Keratinocyte (primary cell): ENCODE data around the gene CD101. TPM values are rescaled to one million over a fixed set of nuclear protein-coding genes. Genes with fewer than 3 reads are reported as not detected.

ENCODE experiments used
- DNase-seq: peaks from one replicate; pipeline ENCODE4 v3.0.0-alpha.2; 2011; ENCODE audit warnings: low read depth, missing footprints, low spot score
- FAIRE-seq: peaks from 2 replicates; lab custom pipeline; 2011; peaks lifted over from hg19 to GRCh38; lab: Jason Lieb, UNC
- H2AFZ ChIP-seq: 2 replicates; pipeline ENCODE4 v1.6.0; 2012; ENCODE audit warnings: low read length, control low read depth, inconsistent platforms; ENCODE audit not compliant: control insufficient read depth
- H3K27ac ChIP-seq: 2 replicates; pipeline ENCODE4 v1.5.1; 2011; ENCODE audit warnings: low read length; ENCODE audit not compliant: control insufficient read depth, insufficient read depth
- H3K27me3 ChIP-seq: 3 replicates; pipeline ENCODE4 v1.6.0; 2011; ENCODE audit warnings: low read length; ENCODE audit not compliant: control insufficient read depth, insufficient read depth; ENCODE audit errors: extremely low read depth
- H3K36me3 ChIP-seq, 2 experiments: 2 replicates in 1 of 2; 3 replicates in 1 of 2; pipeline ENCODE4 v1.5.1; 2011; ENCODE audit warnings: low read length in 2 of 2, mild to moderate bottlenecking in 1 of 2; ENCODE audit not compliant: control insufficient read depth in 2 of 2, insufficient read depth in 2 of 2; ENCODE audit errors: extremely low read depth in 1 of 2
- H3K4me1 ChIP-seq: 3 replicates; pipeline ENCODE4 v1.5.1; 2011; ENCODE audit warnings: low read length; ENCODE audit not compliant: control insufficient read depth, insufficient read depth; ENCODE audit errors: extremely low read depth
- H3K4me2 ChIP-seq: 3 replicates; pipeline ENCODE4 v1.6.0; 2011; ENCODE audit warnings: low read depth, low read length; ENCODE audit not compliant: control insufficient read depth, insufficient read depth; ENCODE audit errors: extremely low read depth
- H3K4me3 ChIP-seq, 3 experiments: fragments of 200-600 bp in 1 of 3; sonication (generic) in 1 of 3; 2 replicates in 2 of 3; 3 replicates in 1 of 3; pipeline ENCODE4 v1.5.1; 2011 to 2016; ENCODE audit warnings: low read length in 3 of 3, mild to moderate bottlenecking in 3 of 3, control low read depth in 2 of 3, inconsistent platforms in 1 of 3, low read depth in 1 of 3, mixed read lengths in 1 of 3, mixed run types in 1 of 3, moderate library complexity in 1 of 3; ENCODE audit not compliant: control insufficient read depth in 2 of 3, insufficient read depth in 2 of 3; ENCODE audit errors: extremely low read depth in 1 of 3
- H3K79me2 ChIP-seq: 2 replicates; pipeline ENCODE4 v1.6.0; 2012; ENCODE audit warnings: low read length; ENCODE audit not compliant: control insufficient read depth, insufficient read depth
- H3K9ac ChIP-seq: 3 replicates; pipeline ENCODE4 v1.6.0; 2011; ENCODE audit warnings: low read length; ENCODE audit not compliant: control insufficient read depth, insufficient read depth; ENCODE audit errors: extremely low read depth
- H3K9me1 ChIP-seq: 3 replicates; pipeline ENCODE4 v1.6.0; 2011; ENCODE audit warnings: low read length; ENCODE audit not compliant: control insufficient read depth, insufficient read depth; ENCODE audit errors: extremely low read depth
- H3K9me3 ChIP-seq: 2 replicates; pipeline ENCODE4 v1.5.1; 2012; ENCODE audit warnings: low read depth, low read length; ENCODE audit not compliant: control insufficient read depth
- H4K20me1 ChIP-seq: 3 replicates; pipeline ENCODE4 v1.6.0; 2011; ENCODE audit warnings: low read length; ENCODE audit not compliant: control insufficient read depth, insufficient read depth; ENCODE audit errors: extremely low read depth
- EZH2 ChIP-seq: IDR thresholded peaks from one replicate; pipeline ENCODE4 v1.6.1; 2012; ENCODE audit warnings: inconsistent platforms, mild to moderate bottlenecking, low read length, moderate library complexity
- dilution Hi-C: fragments of 300-500 bp; cut with MboI; formaldehyde crosslinking; loops from one replicate; pipeline ENCODE4 v1.7.0; 2020; ENCODE audit warnings: low sequenced_read_pairs; ENCODE audit not compliant: extremely low pct_ligation_motif_present
- polyA plus RNA-seq, 5 experiments: library from polyadenylated mRNA; depleted of rRNA in 3 of 5; stranded (reverse) in 3 of 5; stranded (forward) in 1 of 5; unstranded in 1 of 5; fragments of >200 nt; gene quantifications; 1 replicate in 1 of 5; 2 replicates in 3 of 5; 3 replicates in 1 of 5; pipeline versions ENCODE4 v1.2.1 to v1.2.3, GENCODE V29; 2011 to 2012; ENCODE audit warnings: missing spikeins in 2 of 5, low read depth in 1 of 5, low replicate concordance in 1 of 5
- TF ChIP-seq, protein P1 (sequence below), 3 experiments: IDR thresholded peaks in 1 of 3; conservative IDR thresholded peaks in 1 of 3; optimal IDR thresholded peaks in 1 of 3; 2 replicates in 2 of 3; 3 replicates in 1 of 3; pipeline versions ENCODE3 to v1.5.1; 2011; ENCODE audit warnings: low read length in 3 of 3, mild to moderate bottlenecking in 3 of 3, moderate library complexity in 2 of 3, control low read depth in 1 of 3, inconsistent platforms in 1 of 3; ENCODE audit not compliant: insufficient read depth in 2 of 3; ENCODE audit errors: extremely low read depth in 1 of 3

CD101 gene
- polyA plus RNA-seq, 1 donor (not counting 4 experiments of a cell fraction or from before 2014, with no cell fraction given) = 1.8 TPM

DNA sequence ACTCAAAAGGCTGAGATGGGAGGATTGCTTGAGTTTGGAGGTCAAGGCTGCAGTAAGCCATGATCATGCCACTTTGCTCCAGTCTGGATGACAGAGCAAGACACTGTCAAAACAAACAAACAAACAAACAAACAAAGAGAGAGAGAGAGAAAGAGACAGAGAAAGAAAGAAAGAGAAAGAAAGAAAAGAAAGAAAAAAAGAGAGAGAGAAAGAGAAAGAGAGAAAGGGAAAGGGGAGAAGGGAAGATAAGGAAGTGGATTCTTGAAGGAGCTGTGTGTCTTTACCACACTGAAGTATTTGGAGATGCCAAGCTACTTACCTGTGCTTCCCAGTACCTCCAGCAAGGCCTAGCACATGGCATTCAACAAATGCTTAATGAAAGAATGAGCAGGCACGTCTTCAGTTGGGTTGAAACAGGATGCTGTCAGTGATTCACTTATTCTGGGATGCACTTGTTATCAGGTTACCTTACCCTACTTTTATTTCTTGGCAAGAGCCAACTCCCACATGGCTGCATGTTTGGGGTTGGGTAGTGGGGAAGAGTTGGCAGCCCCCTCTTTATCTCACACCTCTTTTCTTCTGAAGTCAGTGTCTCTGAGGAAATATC lies 28.8 kb downstream of the CD101 start:
- Histone ChIP-seq H3K9me3 (no peaks in the 10 kb centered on the region), H3K4me2 (no peak overlapping the region), H3K9ac (no peak overlapping the region), H4K20me1 (no peaks in the 10 kb centered on the region), H3K79me2 (no peaks in the 10 kb centered on the region), H3K27me3 (no peaks in the 10 kb centered on the region), H2AFZ (no peak overlapping the region), H3K4me1 (no peaks in the 10 kb centered on the region), H3K4me3 (no peak overlapping the region), H3K9me1 (no peaks in the 10 kb centered on the region), H3K36me3 (peaks cover 3 to 5% of the 10 kb centered on the region in 2 experiments), H3K27ac (no peak overlapping the region)
- TF ChIP-seq, protein P1, sequence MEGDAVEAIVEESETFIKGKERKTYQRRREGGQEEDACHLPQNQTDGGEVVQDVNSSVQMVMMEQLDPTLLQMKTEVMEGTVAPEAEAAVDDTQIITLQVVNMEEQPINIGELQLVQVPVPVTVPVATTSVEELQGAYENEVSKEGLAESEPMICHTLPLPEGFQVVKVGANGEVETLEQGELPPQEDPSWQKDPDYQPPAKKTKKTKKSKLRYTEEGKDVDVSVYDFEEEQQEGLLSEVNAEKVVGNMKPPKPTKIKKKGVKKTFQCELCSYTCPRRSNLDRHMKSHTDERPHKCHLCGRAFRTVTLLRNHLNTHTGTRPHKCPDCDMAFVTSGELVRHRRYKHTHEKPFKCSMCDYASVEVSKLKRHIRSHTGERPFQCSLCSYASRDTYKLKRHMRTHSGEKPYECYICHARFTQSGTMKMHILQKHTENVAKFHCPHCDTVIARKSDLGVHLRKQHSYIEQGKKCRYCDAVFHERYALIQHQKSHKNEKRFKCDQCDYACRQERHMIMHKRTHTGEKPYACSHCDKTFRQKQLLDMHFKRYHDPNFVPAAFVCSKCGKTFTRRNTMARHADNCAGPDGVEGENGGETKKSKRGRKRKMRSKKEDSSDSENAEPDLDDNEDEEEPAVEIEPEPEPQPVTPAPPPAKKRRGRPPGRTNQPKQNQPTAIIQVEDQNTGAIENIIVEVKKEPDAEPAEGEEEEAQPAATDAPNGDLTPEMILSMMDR (optimal IDR thresholded peaks at IDR 0.05 in 1 of 3, IDR thresholded peaks at IDR 0.05 in 1 of 3, conservative IDR thresholded peaks at IDR 0.05 in 1 of 3; ENCODE audit: extremely low read depth in 1 of 3, insufficient read depth in 2 of 3, low read length in 3 of 3) = no peak
- TF ChIP-seq EZH2 = no peak
- no peak for FAIRE-seq
- dilution Hi-C loops = no loop called here
- no peak for DNase-seq

DNA sequence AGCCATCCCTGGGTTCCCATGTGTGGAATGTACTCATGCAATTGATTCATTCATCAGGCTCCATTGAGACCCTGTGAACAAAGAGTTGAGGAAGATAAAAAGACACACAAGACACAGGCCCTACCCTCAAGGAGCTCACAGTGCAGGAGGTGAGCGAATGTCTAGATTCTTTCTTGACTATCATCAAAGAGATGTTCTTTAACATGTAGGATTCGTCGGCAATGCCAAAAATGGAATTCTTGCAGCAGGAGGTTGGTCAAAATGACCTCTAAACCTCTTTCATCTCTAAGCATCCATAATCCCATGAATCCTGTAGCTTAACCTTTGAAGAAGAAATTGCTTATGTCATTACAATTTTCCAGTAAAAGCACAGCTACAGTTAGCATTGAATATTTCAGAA lies 30.7 kb downstream of the CD101 start:
- no peak for TF ChIP-seq EZH2
- TF ChIP-seq, protein P1 (optimal IDR thresholded peaks at IDR 0.05 in 1 of 3, IDR thresholded peaks at IDR 0.05 in 1 of 3, conservative IDR thresholded peaks at IDR 0.05 in 1 of 3; ENCODE audit: extremely low read depth in 1 of 3, insufficient read depth in 2 of 3, low read length in 3 of 3) = no peak
- dilution Hi-C loops = no loop called here
- no peak overlapping the region for H3K4me3 ChIP-seq
- H3K9ac ChIP-seq = no peak overlapping the region
- no peaks in the 10 kb centered on the region for H3K9me3 ChIP-seq
- FAIRE-seq (no peak), DNase-seq (no peak)
- no peaks in the 10 kb centered on the region for H3K4me1 ChIP-seq
- H4K20me1 ChIP-seq = no peaks in the 10 kb centered on the region
- H3K27ac ChIP-seq = no peak overlapping the region
- no peaks in the 10 kb centered on the region for H3K9me1 ChIP-seq
- H3K36me3 ChIP-seq = peaks cover 6 to 7% of the 10 kb centered on the region in 2 experiments
- H3K79me2 ChIP-seq = no peaks in the 10 kb centered on the region
- H3K27me3 ChIP-seq = no peaks in the 10 kb centered on the region
- no peak overlapping the region for H3K4me2 ChIP-seq
- no peak overlapping the region for H2AFZ ChIP-seq
